Measurements from ENCODE around the gene RPL3. TPM values are rescaled to one million over a fixed set of nuclear protein-coding genes. Genes with fewer than 3 reads are reported as not detected.

The RPL3 gene
- total RNA-seq, 1 experiment from 2014 or later = 1,699 TPM

GRCh38 chr22:39288135-39288898 is 31.1 kb downstream of the RPL3 start:
- Histone ChIP-seq H2AFZ (no peak overlapping the region), H3F3A (ENCODE audit: insufficient read depth, low read depth) (peaks cover 78% of the 10 kb centered on the region), H3K4me2 (no peak overlapping the region), H3K27ac (no peak overlapping the region), H4K20me1 (ENCODE audit: insufficient read depth) (no peaks in the 10 kb centered on the region), H3K36me3 (ENCODE audit: low read depth) (no peaks in the 10 kb centered on the region), H3K4me1 (replicated peaks; ENCODE audit: insufficient read depth) (peaks cover 78% of the 10 kb centered on the region), H3K4me3 (no peak overlapping the region), H3K9me2 (ENCODE audit: insufficient read depth) (no peaks in the 10 kb centered on the region), H3K27me3 (ENCODE audit: insufficient read depth, low read depth) (no peaks in the 10 kb centered on the region), H3K79me2 (ENCODE audit: low read depth) (no peaks in the 10 kb centered on the region), H3K9me3 (ENCODE audit: insufficient read depth, low read depth) (peaks cover 6% of the 10 kb centered on the region; the same call in 1 of the 2 replicates)
- BruUV-seq (replicated peaks) = no TSS peak
- ChIA-PET POLR2A (ENCODE audit: unreplicated experiment) (no interaction called here), CTCF (no interaction called here)
- no peak for DNase-seq
- intact Hi-C loops (cut with micrococcal nuclease; ENCODE audit: unreplicated experiment) = no loop called here
- TF ChIP-seq CTCF (conservative IDR thresholded peaks at IDR 0.05) (no peak), EZH2 (IDR thresholded peaks at IDR 0.05; ENCODE audit: low read depth) (no peak)

GRCh38 chr22:39287076-39287725 is 32.2 kb downstream of the RPL3 start:
- TF ChIP-seq EZH2 (IDR thresholded peaks at IDR 0.05; ENCODE audit: low read depth) (no peak), CTCF (conservative IDR thresholded peaks at IDR 0.05) (no peak)
- Histone ChIP-seq H3K36me3 (ENCODE audit: low read depth) (no peaks in the 10 kb centered on the region), H4K20me1 (ENCODE audit: insufficient read depth) (no peaks in the 10 kb centered on the region), H3K4me2 (no peak overlapping the region), H3K9me2 (ENCODE audit: insufficient read depth) (no peaks in the 10 kb centered on the region), H3K79me2 (ENCODE audit: low read depth) (no peaks in the 10 kb centered on the region), H3K9me3 (ENCODE audit: insufficient read depth, low read depth) (peaks cover 6% of the 10 kb centered on the region; the same call in 1 of the 2 replicates), H2AFZ (no peak overlapping the region), H3F3A (ENCODE audit: insufficient read depth, low read depth) (peaks cover 80% of the 10 kb centered on the region), H3K4me3 (no peak overlapping the region), H3K27me3 (ENCODE audit: insufficient read depth, low read depth) (no peaks in the 10 kb centered on the region), H3K4me1 (replicated peaks; ENCODE audit: insufficient read depth) (peaks cover 78% of the 10 kb centered on the region), H3K27ac (no peak overlapping the region)
- no peak for DNase-seq
- BruUV-seq (replicated peaks) = no TSS peak
- POLR2A ChIA-PET (ENCODE audit: unreplicated experiment) = interaction anchor here (0.6 kb wide), 1 partner anchor 75 kb away, joined by 8 read pairs; no protein-coding TSS in a partner anchor
- intact Hi-C loops (cut with micrococcal nuclease; ENCODE audit: unreplicated experiment) = no loop called here
- CTCF ChIA-PET = no interaction called here

GRCh38 chr22:39284983-39285382 is 34.4 kb downstream of the RPL3 start:
- TF ChIP-seq CTCF (conservative IDR thresholded peaks at IDR 0.05) (no peak), EZH2 (IDR thresholded peaks at IDR 0.05; ENCODE audit: low read depth) (no peak)
- Histone ChIP-seq H3K9me2 (ENCODE audit: insufficient read depth) (no peaks in the 10 kb centered on the region), H3K9me3 (ENCODE audit: insufficient read depth, low read depth) (peaks cover 6% of the 10 kb centered on the region; the same call in 1 of the 2 replicates), H3K27ac (peak overlapping the region; percentile 59; the same call in 1 of the 2 replicates), H4K20me1 (ENCODE audit: insufficient read depth) (no peaks in the 10 kb centered on the region), H3K4me2 (0 out of 2 replicates have a peak overlapping the region, but pooled peaks have one; percentile 71), H3F3A (ENCODE audit: insufficient read depth, low read depth) (peaks cover 69% of the 10 kb centered on the region), H3K4me3 (no peak overlapping the region), H3K27me3 (ENCODE audit: insufficient read depth, low read depth) (no peaks in the 10 kb centered on the region), H2AFZ (no peak overlapping the region), H3K4me1 (replicated peaks; ENCODE audit: insufficient read depth) (peaks cover 60% of the 10 kb centered on the region), H3K36me3 (ENCODE audit: low read depth) (no peaks in the 10 kb centered on the region), H3K79me2 (ENCODE audit: low read depth) (no peaks in the 10 kb centered on the region)
- ChIA-PET CTCF (interaction anchor here (0.6 kb wide), 1 partner anchor 12 kb away, joined by 8 read pairs; no protein-coding TSS in a partner anchor), POLR2A (ENCODE audit: unreplicated experiment) (no interaction called here)
- no TSS peak for BruUV-seq (replicated peaks)
- intact Hi-C loops (cut with micrococcal nuclease; ENCODE audit: unreplicated experiment) = no loop called here
- no peak for DNase-seq
